ENCODE measurements around the gene IGF1R. TPM values are rescaled to one million over a fixed set of nuclear protein-coding genes. Genes with fewer than 3 reads are reported as not detected.

Gene IGF1R
- polyA plus RNA-seq, 10 donors = 12.6 to 18.9 (median 17.5) TPM

DNA sequence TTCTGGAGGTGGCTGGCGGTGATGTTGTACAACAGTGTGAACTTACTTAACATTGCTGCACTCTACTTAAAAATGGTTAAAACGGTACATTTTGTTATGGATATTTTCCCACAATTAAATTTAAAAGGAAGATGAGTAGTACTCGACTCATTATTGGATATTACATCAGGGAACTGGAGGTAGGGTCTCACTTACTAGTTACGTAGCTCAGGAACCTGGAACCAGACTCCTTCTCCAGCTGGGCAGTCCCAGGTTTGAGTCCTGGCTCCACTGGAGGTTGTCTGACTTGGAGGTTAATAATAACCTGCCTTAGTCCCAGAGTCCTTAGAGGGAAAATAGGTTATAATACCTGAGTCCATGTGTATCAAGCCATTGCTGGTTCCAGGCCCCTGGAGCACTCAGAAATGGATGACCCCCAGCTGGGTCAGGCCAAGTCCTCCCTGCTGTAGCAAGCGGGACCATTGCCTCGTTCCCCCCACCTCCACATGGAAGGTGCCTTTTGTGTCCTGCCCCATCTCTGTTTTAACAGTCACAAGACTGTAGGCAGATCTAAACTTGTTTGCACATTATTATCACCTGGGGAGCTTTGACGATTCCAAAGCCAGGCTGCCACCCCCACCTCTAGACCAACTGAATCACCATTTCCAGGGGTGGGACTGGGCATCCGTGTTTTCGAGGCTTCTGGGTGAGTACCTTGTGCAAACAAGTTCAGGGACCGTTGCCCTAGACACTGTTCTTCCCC, 126.6 kb downstream of the IGF1R start:
- DNase-seq = no peak

DNA sequence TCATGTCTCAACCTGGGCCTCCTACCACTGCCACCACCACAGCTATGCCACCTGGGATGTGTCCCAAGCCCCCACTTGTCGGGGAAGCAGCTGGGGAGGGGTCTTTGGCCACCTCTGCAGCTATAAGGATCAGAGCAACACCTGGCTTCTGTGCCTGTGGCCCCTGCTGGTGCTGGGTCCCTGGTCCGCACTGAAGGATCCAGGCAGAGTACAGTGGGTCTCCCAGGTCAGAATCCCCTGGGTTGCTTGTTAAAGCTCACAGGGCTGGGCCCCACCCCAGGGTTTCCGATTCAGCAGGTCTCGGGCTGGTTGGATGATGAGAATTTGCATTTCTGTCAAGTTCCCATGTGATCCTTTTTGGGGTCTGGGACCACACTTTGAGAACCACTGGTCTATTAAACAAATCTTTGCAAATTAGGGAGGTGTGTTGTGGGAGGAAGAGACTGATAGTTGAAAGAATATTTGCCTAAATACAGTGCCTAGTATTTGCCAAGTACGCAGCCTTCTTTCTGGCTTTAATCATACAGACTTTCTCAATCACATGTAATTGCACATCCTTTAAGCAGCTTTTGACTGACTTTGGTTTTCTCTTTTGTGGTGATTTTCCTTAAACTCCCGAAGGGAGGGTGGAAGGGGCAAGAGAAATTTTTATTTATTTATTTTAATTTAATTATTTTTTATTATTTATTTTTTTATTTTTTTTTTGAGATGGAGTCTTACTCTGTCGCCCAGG, 127.3 kb downstream of the IGF1R start:
- no peak for DNase-seq

DNA sequence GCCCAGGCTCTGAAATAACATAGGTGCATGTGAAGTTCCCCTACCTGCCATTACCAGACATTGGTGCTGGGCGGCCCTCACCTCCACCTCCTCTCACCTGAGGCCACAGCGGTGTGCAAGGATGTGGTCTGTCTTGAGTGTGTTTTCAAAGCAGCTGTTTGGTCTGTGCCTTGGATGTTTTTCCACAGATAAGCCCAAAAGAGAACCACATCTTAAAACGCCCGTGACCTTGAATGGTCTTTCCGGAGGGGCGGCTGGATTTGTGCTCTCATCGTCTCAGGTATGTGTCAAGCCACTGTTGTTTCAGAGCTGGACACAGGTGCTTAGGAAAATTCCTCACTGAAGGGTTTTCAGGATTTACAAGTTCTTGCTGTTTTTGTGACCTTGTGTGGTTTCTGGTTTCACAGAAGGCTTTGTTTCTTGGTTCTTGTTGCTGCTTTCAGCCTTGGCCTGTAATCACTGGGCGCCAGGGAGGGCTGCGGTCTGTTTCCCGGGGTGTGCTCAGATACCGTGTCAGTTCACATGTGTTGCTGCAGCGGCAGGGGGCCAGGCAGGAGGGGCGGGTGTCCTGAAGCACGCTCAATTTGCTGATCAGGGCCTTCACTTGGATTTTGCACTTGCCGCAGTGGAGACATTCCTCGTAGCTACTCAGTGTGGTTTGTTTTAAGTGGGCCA, 128.4 kb downstream of the IGF1R start:
- peak in 1 of 3 donors; percentile 51 for DNase-seq

DNA sequence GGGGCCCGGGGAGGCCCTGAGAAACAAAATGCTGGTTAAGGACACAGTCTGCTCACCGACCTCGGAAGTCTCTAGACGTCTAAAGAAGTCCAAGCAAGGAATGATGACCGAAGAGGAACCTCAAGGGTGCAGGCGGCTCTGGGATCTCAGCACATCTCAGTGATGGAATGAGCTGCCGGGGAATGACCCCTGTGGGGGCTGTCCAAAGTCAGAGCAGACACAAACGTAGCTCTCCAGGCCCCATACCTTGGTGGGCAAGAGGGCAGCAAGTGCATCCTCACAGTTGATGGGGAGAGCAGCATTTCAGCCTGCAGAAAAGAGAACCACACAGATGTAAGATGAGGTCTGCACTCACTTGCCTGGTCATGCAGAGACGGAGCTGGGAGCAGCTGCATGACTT, 129.1 kb downstream of the IGF1R start:
- DNase-seq = no peak

DNA sequence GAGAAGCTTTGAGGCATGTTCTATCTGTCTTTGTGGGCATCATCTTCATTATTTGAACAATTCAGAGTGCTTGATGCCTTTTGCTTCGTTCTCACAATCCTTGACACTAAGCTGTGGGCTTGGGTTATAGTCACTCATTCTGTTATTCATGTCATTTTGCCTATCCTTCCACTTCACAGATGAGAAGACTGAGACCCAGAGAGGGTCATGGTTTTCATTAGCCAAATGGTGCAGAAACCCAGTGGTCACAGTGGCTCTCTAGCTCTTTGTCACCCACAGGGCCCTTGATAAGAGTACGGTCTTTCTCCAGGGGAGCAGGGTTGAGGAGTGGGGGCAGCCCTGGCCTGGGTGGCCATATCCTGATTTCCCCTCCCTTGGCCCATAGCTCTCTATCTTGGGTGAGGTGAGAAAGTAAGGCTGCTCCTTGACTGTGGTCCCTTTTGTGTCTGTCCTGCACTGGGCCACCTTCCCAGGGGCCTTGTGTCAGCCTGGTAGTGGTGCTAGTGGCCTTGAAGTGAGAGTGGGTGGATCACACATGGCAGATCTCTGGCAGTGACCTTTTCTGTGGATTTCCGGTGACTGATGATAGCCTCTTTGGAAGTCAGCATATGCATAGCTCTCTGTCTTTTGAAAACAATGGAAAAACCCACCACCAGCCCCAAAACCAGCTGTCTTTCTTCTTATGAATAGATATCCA, 130.1 kb downstream of the IGF1R start:
- DNase-seq = no peak

DNA sequence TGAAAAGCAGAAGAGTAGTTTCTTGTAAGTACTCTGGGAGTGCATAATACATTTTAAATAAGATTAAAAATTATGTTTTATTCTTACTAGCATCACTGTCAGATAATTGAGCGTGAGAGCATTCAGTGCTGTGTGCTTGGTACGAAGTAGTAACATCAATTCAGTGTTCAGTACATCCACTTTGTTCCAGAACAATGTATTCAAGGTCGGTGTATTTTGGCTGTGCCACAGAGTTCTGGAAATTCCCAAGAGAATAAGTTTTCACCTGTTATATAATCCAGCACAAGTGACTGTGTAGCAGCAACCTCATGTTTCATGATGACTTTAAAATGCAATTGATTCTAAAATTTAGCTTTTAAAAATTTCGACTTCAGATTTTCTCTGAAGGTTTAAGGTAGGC, 130.6 kb downstream of the IGF1R start:
- no peak for DNase-seq

DNA sequence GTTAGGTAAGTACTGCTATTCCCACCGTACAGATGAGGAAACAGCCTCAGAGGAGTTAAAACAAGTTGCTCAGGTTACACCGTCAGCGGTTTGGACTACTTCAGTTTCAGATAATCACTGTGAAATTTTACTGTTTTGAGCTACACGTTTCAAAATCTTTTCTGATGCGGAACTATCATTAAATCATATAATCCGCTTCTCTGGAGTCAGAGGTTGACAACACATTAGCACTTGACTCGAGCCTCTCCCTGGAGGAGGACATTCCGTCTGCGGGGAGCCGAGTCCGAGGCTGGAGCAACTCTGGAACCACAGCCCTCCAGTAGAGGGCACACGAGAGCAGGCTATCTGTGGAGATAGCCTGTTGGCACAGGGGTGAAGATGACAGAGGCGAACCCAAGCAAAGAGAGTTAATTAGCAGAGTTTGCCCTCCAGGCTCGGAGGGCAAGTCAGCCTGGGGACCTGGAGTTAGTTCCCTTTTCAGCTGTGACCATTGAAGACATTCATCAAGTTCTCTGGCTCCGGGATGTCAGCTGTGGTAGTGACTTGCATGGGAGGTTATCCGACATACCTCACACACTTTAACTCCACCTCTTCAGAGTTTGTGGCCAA, 131.2 kb downstream of the IGF1R start:
- DNase-seq = peak; percentile 69 to 89 (median 85)

DNA sequence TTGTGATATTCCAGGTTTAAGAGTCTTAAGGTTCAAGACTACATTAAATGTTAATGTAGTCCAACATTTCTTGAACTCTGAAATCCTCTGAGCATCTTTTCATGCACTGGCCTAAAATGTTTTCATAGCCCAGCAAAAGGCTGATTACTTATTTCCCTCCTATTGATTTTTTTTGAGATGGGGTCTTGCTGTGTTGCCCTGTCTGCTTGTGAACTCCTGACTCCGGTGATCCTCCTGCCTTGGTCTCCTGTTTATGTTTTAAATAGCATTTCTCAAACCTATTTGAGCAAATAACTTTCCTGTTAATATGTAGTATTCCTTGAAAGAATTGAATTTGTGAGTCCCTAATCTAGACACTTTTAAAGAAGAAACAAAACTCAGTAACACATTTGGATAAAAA, 133.5 kb downstream of the IGF1R start:
- DNase-seq = no peak

DNA sequence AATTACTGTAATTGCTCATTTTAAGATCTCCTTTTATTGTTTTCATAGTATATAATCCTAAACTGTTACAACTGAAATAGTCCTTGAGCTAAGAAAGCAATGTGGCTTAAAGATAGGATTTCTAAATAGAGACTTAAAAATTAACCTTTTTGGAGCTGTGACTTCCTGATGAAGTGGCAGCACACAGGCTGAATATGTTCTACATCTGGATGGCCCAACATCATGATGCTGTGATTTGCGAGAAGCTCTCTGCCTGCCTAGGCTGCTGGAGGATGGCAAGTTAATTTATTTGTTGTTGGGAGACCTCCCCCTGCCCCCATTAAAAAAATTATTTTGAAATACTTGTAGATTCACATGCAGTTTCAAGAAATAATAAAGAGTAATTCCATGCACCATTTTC, 134.5 kb downstream of the IGF1R start:
- DNase-seq = no peak

DNA sequence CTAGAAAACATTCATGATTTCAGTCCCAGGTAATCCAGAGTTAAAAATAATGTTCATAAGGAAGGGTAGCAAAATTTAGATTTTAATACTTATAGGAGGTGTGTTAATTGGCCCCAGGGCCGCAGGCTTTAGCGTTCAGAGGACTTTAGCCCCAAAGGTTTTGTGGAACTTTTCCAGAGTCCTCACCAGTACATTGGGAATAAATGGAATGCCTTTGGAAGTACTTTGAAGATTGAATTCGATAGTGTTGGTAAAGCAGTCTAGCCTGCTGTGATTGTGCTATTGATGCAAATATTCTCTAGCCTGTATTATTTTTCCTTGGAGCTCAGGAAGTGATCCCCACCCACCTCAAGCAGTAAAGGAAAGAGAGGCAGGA, 137.1 kb downstream of the IGF1R start:
- no peak for DNase-seq

DNA sequence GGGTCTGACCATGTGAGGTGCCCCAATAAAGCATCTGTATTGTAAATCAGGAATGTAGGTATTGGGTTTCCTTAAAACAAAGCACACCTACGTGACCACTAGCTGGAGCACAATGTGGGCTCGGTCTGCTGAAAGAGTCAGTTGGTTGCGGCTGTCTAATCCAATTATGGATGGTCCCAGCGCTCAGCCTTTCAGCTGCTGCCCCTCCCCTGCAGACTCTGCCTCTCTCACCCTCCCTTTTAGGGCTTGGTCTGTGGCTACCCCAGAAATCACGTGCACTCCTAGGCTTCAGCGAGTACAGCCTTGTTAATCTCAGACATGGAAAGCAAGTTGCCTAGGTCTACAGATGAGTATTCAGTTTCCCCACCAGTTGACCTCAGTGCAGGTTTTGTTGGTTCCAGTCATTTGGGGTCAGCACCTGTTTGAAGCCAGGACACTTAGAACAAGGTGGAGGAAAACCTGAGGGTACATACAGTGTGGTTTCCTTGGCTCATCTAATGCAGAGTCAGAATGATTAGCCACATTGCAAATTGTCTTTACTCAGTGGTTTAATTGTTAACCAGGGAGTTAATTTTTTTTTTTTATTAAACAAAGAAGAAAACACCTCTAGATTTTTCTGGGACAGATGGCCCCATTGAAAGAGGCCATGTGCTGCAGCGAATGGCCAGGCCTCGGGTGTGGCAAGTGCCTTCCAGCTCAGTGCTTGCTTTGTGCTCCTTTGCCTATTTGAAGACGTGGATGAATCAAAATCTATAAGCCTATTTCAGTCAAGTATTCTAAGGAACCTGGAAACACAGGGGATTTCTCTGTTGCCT, 137.7 kb downstream of the IGF1R start:
- DNase-seq = peak in 2 of 3 donors; percentile 43 to 58

DNA sequence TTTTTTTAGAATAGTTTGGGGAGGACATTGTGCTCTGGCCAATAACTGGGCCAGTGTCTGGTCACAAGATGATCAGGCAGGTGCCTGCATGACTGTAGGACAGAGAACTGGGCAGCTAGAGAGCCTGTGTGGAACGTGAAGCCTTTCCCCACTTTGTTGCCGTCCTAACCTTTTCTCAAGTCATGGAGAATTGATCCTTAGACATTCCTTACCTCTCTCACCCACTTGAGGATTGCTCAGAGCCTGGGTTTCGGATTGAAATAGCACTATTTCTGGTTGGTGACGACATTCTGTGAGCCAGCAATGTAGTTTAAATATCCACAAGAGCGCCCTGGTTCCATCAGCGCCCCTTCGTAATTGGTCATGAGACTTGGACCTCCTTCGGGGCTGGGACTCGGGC, 138.4 kb downstream of the IGF1R start:
- DNase-seq = no peak

DNA sequence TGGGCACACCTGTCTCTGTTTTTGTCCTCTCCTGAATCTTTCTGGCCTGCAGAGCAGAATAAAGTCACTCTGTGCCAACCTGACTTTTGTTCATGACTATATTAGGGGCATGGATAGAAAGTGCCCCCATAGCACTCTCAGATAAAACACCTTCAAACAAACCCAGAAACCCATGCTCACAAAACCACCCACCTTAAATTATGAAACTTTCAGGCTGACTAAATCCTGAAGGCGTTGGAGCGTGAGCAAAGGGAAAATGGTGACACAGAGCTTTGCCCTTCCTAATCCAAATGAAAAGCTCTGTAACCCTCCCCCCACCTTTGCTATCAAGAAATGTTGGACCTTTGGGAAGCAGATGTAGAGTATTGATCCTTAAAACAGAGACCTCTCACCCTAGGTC, 138.9 kb downstream of the IGF1R start:
- no peak for DNase-seq

DNA sequence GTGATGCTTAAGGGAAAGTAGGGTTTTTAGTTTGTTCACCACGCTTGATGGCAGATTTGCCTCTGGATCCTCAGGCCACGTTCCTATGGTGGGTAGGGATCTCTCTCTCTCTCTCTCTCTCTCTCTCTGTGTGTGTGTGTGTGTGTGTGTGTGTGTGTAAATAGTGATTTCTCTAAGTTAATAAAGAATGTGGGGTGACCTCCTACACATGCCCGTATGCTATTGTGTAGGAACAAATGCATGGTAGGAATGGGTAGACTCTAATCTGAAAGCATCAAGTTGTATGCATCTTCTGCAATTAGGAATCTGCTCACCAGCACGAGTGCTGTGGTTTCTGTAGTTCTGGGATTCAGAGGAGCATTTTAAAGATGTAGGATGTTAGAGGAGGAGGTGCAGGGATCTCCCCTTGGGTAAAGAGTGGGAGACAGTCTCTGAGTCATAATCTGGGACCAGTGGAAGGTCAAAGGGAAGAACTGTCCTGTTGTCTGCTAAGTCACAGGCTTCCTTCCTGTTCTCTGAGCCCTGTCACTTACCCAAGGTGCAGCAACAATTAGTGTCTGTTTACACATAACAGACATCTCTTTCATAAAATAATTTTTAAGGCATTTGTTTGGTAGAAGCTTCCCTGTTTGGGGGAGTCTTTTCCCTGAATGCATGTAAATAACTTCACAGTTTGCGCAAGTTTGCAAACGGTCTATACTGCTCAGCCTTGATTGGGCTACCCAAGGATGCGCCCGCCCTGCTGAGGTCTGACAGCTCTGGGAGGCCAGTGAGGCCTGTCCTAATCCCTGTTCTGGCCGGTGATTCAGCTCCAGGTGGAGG, 139.8 kb downstream of the IGF1R start:
- DNase-seq = peak in 1 of 3 donors; percentile 33

DNA sequence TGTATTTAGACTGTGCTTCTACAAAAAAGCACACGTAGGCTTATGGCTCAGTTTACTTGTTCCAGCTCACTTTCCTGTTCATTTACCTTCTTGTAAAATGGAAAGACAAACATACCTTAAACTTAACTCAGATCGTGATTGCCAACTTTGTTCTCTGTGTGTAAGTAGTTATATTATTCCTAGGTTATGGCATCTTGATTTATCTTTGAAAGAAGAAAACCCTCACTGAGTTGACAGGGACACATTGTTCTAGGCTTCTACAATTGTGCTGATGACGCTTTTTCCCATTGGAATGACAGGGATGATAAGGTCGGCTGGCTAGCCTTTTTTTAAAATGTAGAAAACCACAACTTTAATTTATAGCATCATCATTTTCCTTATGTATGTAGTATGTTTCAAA, 140.7 kb downstream of the IGF1R start:
- DNase-seq = no peak

DNA sequence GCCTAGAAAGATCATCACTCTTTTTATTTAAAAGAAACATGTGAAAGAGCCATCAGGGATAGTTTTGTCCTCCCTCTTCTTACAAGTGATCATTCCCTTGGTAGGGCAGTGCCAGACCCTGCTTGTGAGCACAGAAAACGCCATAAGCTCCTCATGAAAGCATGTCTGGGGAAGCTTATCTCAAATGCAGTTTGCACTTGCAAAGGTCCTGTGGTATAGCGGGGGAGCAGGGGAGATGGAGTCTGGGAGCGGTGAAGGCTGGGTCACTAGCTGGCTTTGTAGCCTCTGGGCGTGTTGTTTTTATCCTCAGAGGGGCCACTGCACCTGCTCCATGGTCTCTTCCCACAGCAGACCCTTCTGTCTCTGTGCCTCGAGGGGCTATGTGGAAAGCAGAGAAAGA, 141.9 kb downstream of the IGF1R start:
- DNase-seq = no peak

DNA sequence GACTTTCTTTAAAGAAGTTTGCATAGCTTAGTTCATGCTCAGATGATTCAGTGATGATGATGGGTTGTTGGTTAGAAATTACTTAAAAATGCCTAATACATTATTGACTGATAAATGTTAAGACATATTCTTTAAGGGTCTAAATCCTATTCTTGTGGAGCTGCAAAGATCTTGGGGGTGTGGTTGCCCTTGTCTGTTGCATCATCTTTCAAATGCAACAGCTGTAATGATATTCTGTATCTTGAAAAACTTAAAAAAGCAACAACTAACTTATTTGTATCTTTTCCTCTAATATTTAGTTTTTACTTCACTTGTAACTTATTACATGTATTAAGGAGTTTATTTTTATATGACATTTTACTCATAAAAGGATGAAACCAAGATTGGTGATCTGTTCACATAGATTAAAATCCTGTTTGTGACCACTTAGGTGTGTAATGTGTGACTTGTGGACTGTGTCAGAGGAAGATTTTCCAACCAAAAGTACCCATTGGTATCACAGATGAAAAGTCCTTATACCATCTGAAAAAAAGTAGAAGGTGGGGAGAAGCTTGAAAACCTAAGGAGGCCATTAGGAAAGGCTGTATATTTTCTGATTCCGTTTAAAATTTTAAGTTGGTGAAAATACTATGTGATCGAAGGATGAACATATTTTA, 142.8 kb downstream of the IGF1R start:
- DNase-seq = no peak

DNA sequence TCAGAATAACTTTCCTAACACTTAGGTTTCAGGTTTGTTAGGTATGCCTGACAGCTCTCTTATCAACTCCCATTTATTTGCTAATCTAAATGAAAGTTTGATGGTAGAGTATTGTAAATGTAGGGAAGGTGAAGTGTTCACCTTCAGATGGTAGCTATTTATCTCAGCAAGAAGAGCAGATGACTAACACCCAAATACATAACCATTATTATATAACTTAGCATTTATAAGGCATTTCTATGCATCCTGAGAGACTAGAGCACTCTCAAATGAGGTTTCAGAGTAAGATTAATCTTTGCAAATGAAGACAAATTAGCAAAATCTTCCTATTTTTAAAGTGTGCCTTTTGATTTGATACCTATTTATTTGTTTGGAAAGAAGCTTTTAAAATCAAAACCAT, 143.8 kb downstream of the IGF1R start:
- no peak for DNase-seq

DNA sequence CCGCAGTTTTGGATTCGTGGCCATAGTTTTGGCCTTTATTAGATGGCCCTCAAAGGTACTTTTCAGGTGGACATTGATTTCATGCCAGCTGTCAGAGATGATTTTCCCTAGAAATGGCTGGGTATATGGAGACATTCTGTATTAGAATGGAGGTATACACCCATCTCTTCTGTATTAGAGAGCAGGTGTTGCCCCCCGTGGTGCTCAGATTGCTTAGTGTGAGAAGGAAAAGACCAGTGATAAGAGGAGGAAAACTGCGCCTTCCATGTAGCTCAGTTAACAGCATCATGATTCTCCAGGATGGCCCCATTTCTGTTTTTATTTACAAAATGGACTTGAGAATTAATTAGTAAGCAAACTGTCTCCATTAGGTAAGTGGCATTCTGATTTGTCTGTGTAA, 145.9 kb downstream of the IGF1R start:
- DNase-seq = no peak

DNA sequence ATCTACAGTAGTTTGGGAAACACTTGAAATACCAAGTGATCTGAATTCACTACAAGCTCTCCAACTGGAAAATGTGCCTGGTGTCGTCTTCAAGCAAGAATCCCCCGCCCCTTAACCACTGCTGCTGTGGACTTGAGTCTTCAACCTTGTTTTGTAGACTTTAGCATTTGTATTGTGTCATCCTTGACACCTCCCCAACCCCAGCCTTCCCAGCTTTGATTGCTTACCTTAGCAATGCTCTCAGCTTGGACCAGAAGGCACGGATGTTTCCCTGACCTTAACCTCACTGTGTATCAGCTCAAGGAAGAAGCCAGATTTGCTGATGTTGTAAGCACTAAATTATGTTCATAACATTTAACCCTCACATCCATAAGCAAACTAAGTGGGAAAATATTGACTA, 146.4 kb downstream of the IGF1R start:
- no peak for DNase-seq

Data from muscle of back (tissue), 11 donors.